Measurements from ENCODE around the gene TM6SF1. TPM values are rescaled to one million over a fixed set of nuclear protein-coding genes. Genes with fewer than 3 reads are reported as not detected.
A peak's percentile ranks its signal among the peaks of the same experiment; 100 is the strongest.

Gene TM6SF1
- total and polyA plus RNA-seq, 9 of the 15 experiments (the other 6 are each of a cell fraction or from before 2014, with no cell fraction given) = 1.0 to 5.6 (median 3.5) TPM

DNA sequence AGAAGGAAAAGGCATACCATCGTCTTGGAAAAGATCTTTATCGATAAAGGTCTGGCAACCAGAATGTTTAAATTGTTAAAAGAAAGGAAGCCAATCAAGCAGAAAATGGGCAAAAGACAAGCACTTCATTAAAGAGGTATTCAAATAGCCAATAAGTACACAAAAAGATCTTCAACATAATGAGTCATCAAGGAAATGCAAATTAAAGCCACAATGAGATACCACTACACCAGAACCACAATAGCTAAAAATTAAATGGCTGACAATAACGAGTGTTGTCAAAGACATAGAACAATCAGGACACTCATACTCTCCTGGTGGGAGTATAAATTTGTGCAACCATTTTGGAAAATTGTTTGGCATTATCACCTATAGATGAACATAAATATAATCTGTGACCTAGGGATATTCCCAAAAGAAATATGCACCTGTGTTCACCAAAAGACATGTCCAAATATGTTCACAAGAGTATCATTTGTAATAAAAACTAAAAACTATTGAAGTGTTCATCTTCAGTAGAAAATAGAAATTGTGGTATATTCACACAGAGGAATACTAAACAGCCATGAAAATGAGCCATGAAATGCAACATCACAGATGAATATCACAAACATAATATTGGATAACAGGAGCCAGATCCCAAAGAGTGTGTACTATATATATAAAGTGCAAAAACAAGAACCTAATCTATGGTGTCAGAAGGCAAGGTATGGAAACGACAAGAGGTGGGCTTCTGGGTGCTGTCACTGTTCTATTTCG, 26.0 kb upstream of the TM6SF1 start:
- FAIRE-seq (no peak), ATAC-seq (no peak), DNase-seq (ENCODE audit: extremely low read depth in 1 of 4, low spot score in 3 of 4) (no peak)
- TF ChIP-seq FOSL1 (tag; conservative IDR thresholded peaks at IDR 0.05) (peak; percentile 79), COPS2 (conservative IDR thresholded peaks at IDR 0.05) (no peak), NRF1 (conservative IDR thresholded peaks at IDR 0.05 in 1 of 2, IDR thresholded peaks at IDR 0.05 in 1 of 2) (no peak), RUNX1 (IDR thresholded peaks at IDR 0.05; ENCODE audit: low read depth) (no peak), DPF2 (IDR thresholded peaks at IDR 0.05) (0 out of 2 replicates have a peak, but pooled peaks have one; percentile 25), ZNF408 (CRISPR knock-in tag; IDR thresholded peaks at IDR 0.05; ENCODE audit: low read depth) (no peak), RCOR1 (IDR thresholded peaks at IDR 0.05; ENCODE audit: borderline replicate concordance in 1 of 2, low read depth in 2 of 2, low read length in 2 of 2) (no peak), ZNF146 (CRISPR knock-in tag; IDR thresholded peaks at IDR 0.05; ENCODE audit: unreplicated experiment) (peak; percentile 70), NFXL1 (CRISPR knock-in tag; IDR thresholded peaks at IDR 0.05) (no peak), JUND (IDR thresholded peaks at IDR 0.05; ENCODE audit: borderline replicate concordance, low read depth, low read length) (peak; percentile 81), JUND (tag; IDR thresholded peaks at IDR 0.05; ENCODE audit: borderline replicate concordance, low read depth, low read length) (peak; percentile 63; the same call in 1 of the 3 replicates), SMARCA4 (IDR thresholded peaks at IDR 0.05) (peak; percentile 43; the same call in 1 of the 2 replicates)
- TF ChIP-seq, protein P1, sequence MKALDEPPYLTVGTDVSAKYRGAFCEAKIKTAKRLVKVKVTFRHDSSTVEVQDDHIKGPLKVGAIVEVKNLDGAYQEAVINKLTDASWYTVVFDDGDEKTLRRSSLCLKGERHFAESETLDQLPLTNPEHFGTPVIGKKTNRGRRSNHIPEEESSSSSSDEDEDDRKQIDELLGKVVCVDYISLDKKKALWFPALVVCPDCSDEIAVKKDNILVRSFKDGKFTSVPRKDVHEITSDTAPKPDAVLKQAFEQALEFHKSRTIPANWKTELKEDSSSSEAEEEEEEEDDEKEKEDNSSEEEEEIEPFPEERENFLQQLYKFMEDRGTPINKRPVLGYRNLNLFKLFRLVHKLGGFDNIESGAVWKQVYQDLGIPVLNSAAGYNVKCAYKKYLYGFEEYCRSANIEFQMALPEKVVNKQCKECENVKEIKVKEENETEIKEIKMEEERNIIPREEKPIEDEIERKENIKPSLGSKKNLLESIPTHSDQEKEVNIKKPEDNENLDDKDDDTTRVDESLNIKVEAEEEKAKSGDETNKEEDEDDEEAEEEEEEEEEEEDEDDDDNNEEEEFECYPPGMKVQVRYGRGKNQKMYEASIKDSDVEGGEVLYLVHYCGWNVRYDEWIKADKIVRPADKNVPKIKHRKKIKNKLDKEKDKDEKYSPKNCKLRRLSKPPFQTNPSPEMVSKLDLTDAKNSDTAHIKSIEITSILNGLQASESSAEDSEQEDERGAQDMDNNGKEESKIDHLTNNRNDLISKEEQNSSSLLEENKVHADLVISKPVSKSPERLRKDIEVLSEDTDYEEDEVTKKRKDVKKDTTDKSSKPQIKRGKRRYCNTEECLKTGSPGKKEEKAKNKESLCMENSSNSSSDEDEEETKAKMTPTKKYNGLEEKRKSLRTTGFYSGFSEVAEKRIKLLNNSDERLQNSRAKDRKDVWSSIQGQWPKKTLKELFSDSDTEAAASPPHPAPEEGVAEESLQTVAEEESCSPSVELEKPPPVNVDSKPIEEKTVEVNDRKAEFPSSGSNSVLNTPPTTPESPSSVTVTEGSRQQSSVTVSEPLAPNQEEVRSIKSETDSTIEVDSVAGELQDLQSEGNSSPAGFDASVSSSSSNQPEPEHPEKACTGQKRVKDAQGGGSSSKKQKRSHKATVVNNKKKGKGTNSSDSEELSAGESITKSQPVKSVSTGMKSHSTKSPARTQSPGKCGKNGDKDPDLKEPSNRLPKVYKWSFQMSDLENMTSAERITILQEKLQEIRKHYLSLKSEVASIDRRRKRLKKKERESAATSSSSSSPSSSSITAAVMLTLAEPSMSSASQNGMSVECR (CRISPR knock-in tag; IDR thresholded peaks at IDR 0.05) = no peak
- TF ChIP-seq, protein P2, sequence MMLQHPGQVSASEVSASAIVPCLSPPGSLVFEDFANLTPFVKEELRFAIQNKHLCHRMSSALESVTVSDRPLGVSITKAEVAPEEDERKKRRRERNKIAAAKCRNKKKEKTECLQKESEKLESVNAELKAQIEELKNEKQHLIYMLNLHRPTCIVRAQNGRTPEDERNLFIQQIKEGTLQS (IDR thresholded peaks at IDR 0.05) = peak; percentile 76
- TF ChIP-seq, protein P2 (CRISPR knock-in tag; conservative IDR thresholded peaks at IDR 0.05) = no peak
- TF ChIP-seq, protein P3, sequence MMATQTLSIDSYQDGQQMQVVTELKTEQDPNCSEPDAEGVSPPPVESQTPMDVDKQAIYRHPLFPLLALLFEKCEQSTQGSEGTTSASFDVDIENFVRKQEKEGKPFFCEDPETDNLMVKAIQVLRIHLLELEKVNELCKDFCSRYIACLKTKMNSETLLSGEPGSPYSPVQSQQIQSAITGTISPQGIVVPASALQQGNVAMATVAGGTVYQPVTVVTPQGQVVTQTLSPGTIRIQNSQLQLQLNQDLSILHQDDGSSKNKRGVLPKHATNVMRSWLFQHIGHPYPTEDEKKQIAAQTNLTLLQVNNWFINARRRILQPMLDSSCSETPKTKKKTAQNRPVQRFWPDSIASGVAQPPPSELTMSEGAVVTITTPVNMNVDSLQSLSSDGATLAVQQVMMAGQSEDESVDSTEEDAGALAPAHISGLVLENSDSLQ (IDR thresholded peaks at IDR 0.05) = peak; percentile 41; the same call in 1 of the 2 replicates
- TF ChIP-seq, protein P4, sequence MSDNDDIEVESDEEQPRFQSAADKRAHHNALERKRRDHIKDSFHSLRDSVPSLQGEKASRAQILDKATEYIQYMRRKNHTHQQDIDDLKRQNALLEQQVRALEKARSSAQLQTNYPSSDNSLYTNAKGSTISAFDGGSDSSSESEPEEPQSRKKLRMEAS (CRISPR knock-in tag; IDR thresholded peaks at IDR 0.05) = no peak
- H3K9me1 ChIP-seq (ENCODE audit: control insufficient read depth, insufficient read depth, low read length) = no peaks in the 10 kb centered on the region
- H3K27ac ChIP-seq (ENCODE audit: extremely low read depth, low read depth, low read length) = no peak overlapping the region
- intact Hi-C loops (cut with micrococcal nuclease) = no loop called here
- in situ Hi-C loops (cut with MboI) = no loop called here
- ChIA-PET CTCF (ENCODE audit: low intra/inter-chr PET ratio) (no interaction called here), POLR2A (no interaction called here)
- BruUV-seq (replicated peaks) = no TSS peak
- peaks cover 2 to 8% of the 10 kb centered on the region in 2 experiments; a peak in 3 of 5 replicates for H3K27me3 ChIP-seq (ENCODE audit: control insufficient read depth in 2 of 2, insufficient read depth in 2 of 2, low read length in 2 of 2)
- peaks cover 5 to 21% of the 10 kb centered on the region in 2 experiments for H3K4me1 ChIP-seq (replicated peaks in 1 of 2; ENCODE audit: control insufficient read depth in 2 of 2, insufficient read depth in 2 of 2, low read length in 2 of 2)
- H3K4me3 ChIP-seq = no peak overlapping the region
- no peaks in the 10 kb centered on the region for H3K36me3 ChIP-seq (ENCODE audit: control insufficient read depth, insufficient read depth, low read length)
- H2AFZ ChIP-seq (ENCODE audit: low read depth, low read length) = no peak overlapping the region
- H3K79me2 ChIP-seq (ENCODE audit: control insufficient read depth, insufficient read depth, low read length) = no peaks in the 10 kb centered on the region
- WGBS (ENCODE audit: insufficient coverage, low coverage, missing lambda C conversion rate) = 29% methylated on average over 5 of the region's 5 CpGs
- H4K20me1 ChIP-seq (replicated peaks; ENCODE audit: control insufficient read depth, insufficient read depth, low read length) = no peaks in the 10 kb centered on the region
- no peak overlapping the region for H3K4me2 ChIP-seq (ENCODE audit: insufficient read depth, low read length)
- no peaks in the 10 kb centered on the region for H3K9me3 ChIP-seq (replicated peaks; ENCODE audit: control insufficient read depth, insufficient read depth, low read depth, low read length)
- H3K9ac ChIP-seq (ENCODE audit: insufficient read depth in 1 of 2, low read depth in 2 of 2, low read length in 2 of 2) = no peak overlapping the region

Measured in K562 (cell line).